Mesendoderm (in vitro differentiated cells): Measurements from ENCODE around the gene TLE3.

Experiments
- DNase-seq: peaks from one replicate; pipeline ENCODE4 v3.0.0; 2013
- H2AK5ac ChIP-seq: 2 replicates; pipeline ENCODE4 v1.6.1; 2013; ENCODE audit warnings: low read length, inconsistent platforms
- H2BK120ac ChIP-seq: 2 replicates; pipeline ENCODE4 v1.6.1; 2013; ENCODE audit warnings: low read depth, mild to moderate bottlenecking, low read length, moderate library complexity, mixed read lengths
- H2BK15ac ChIP-seq: replicated peaks from 2 replicates; pipeline ENCODE4 v1.6.1; 2013; ENCODE audit warnings: low read depth, mild to moderate bottlenecking, moderate library complexity
- H2BK5ac ChIP-seq: 2 replicates; pipeline ENCODE4 v1.6.1; 2013; ENCODE audit warnings: low read length, inconsistent platforms
- H3K18ac ChIP-seq: 2 replicates; pipeline ENCODE4 v1.6.1; 2013; ENCODE audit warnings: mild to moderate bottlenecking, low read length, mixed read lengths
- H3K23ac ChIP-seq: one replicate; pipeline ENCODE4 v1.6.1; 2013; ENCODE audit warnings: low read length
- H3K27ac ChIP-seq: 2 replicates; pipeline ENCODE4 v1.5.1; 2013; ENCODE audit warnings: low read depth, mild to moderate bottlenecking, inconsistent platforms, low read length, moderate library complexity
- H3K27me3 ChIP-seq: 2 replicates; pipeline ENCODE4 v1.6.1; 2013; ENCODE audit warnings: low read length, control low read depth, mild to moderate bottlenecking, inconsistent platforms; ENCODE audit not compliant: insufficient read depth, poor library complexity
- H3K36me3 ChIP-seq: 2 replicates; pipeline ENCODE4 v1.6.1; 2013; ENCODE audit warnings: low read length, inconsistent platforms; ENCODE audit not compliant: control insufficient read depth, insufficient read depth
- H3K4ac ChIP-seq: one replicate; pipeline ENCODE4 v1.6.1; 2013; ENCODE audit warnings: low read depth, mild to moderate bottlenecking, low read length, moderate library complexity
- H3K4me1 ChIP-seq: 2 replicates; pipeline ENCODE4 v1.6.1; 2013; ENCODE audit warnings: low read depth, low read length, inconsistent platforms; ENCODE audit not compliant: control insufficient read depth
- H3K4me2 ChIP-seq: 2 replicates; pipeline ENCODE4 v1.6.1; 2013; ENCODE audit warnings: low read length
- H3K4me3 ChIP-seq: 2 replicates; pipeline ENCODE4 v1.5.1; 2013; ENCODE audit warnings: mild to moderate bottlenecking, low read length
- H3K56ac ChIP-seq: one replicate; pipeline ENCODE4 v1.6.1; 2013; ENCODE audit warnings: low read length
- H3K79me1 ChIP-seq: 2 replicates; pipeline ENCODE4 v1.6.1; 2013; ENCODE audit warnings: low read length, inconsistent platforms
- H3K79me2 ChIP-seq: 2 replicates; pipeline ENCODE4 v1.6.1; 2013; ENCODE audit warnings: mild to moderate bottlenecking, low read length; ENCODE audit not compliant: control insufficient read depth, insufficient read depth
- H3K9ac ChIP-seq: 2 replicates; pipeline ENCODE4 v1.6.1; 2013; ENCODE audit warnings: low read length, inconsistent platforms
- H4K5ac ChIP-seq: one replicate; pipeline ENCODE4 v1.6.1; 2013; ENCODE audit warnings: low read length
- H4K8ac ChIP-seq: one replicate; pipeline ENCODE4 v1.6.1; 2013; ENCODE audit warnings: low read depth, mild to moderate bottlenecking, control low read depth, low read length, moderate library complexity
- WGBS: extraction: QIAGEN DNeasy Blood & Tissue Kit; methylation state at CpG from one replicate; pipeline ENCODE4 v1.1.7; 2013; ENCODE audit warnings: low lambda C conversion rate, missing lambda C conversion rate; ENCODE audit not compliant: insufficient coverage; ENCODE audit errors: extremely low coverage; 5-methylcytosine and 5-hydroxymethylcytosine counted together

TLE3 gene

GRCh38 chr15:70029297-70029701 is 68.4 kb downstream of the TLE3 start:
- Histone ChIP-seq H3K27me3 (no peaks in the 10 kb centered on the region), H4K5ac (no peak overlapping the region), H3K4me2 (no peak overlapping the region), H4K8ac (no peak overlapping the region), H3K18ac (no peak overlapping the region), H3K56ac (no peak overlapping the region), H3K4me3 (no peak overlapping the region), H3K4ac (no peak overlapping the region), H3K4me1 (no peaks in the 10 kb centered on the region), H3K79me1 (no peaks in the 10 kb centered on the region), H2AK5ac (no peak overlapping the region), H2BK5ac (no peak overlapping the region), H3K79me2 (no peaks in the 10 kb centered on the region), H3K9ac (no peak overlapping the region), H2BK120ac (no peak overlapping the region), H3K27ac (no peak overlapping the region), H3K23ac (no peak overlapping the region), H3K36me3 (no peaks in the 10 kb centered on the region), H2BK15ac (no peak overlapping the region)
- no CpG with 5 or more reads among the region's 3 CpGs for WGBS
- no peak for DNase-seq

DNA sequence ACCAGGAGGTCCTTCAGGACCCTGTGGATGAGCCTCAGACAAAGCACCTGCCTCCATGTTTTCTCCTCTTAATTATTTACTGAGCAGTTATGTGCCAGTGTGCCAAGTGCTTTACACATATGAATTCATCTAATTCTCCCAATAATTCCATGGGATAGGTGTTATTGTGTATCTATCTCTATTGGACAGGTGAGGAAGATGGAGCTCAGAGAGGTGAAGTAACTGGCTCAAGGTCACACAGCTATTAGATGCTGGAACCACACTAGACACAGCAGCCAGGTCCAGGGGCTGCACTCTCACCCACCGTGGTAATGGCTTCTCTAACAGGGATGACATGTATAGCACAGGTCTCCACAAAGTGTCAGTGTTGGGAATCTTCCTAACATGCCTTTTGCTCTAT is 70.2 kb downstream of the TLE3 start:
- Histone ChIP-seq H3K79me1 (no peaks in the 10 kb centered on the region), H3K79me2 (no peaks in the 10 kb centered on the region), H3K9ac (no peak overlapping the region), H2BK120ac (no peak overlapping the region), H2AK5ac (no peak overlapping the region), H3K27ac (no peak overlapping the region), H3K36me3 (no peaks in the 10 kb centered on the region), H2BK5ac (no peak overlapping the region), H4K8ac (no peak overlapping the region), H3K4me3 (no peak overlapping the region), H3K18ac (no peak overlapping the region), H3K4me1 (no peaks in the 10 kb centered on the region), H3K4me2 (no peak overlapping the region), H2BK15ac (no peak overlapping the region), H3K23ac (no peak overlapping the region), H4K5ac (no peak overlapping the region), H3K56ac (no peak overlapping the region), H3K27me3 (no peaks in the 10 kb centered on the region), H3K4ac (no peak overlapping the region)
- DNase-seq, result no peak
- no CpG with 5 or more reads among the region's 1 CpG for WGBS

- no peak overlapping the region for H3K9ac ChIP-seq
- H3K56ac ChIP-seq, result no peak overlapping the region
- H3K27ac ChIP-seq, result no peak overlapping the region
- no peak overlapping the region for H3K4me2 ChIP-seq
- WGBS, result no CpG with 5 or more reads among the region's 5 CpGs
- H3K4ac ChIP-seq, result no peak overlapping the region
- no peaks in the 10 kb centered on the region for H3K4me1 ChIP-seq
- H2BK120ac ChIP-seq, result no peak overlapping the region
- no peak for DNase-seq
- no peak overlapping the region for H3K18ac ChIP-seq
- H2AK5ac ChIP-seq, result no peak overlapping the region
- no peaks in the 10 kb centered on the region for H3K27me3 ChIP-seq
- no peaks in the 10 kb centered on the region for H3K79me2 ChIP-seq
- no peaks in the 10 kb centered on the region for H3K79me1 ChIP-seq
- H3K4me3 ChIP-seq, result no peak overlapping the region
- H3K23ac ChIP-seq, result no peak overlapping the region
- H4K5ac ChIP-seq, result no peak overlapping the region
- H3K36me3 ChIP-seq, result no peaks in the 10 kb centered on the region
- no peak overlapping the region for H2BK15ac ChIP-seq
- H2BK5ac ChIP-seq, result no peak overlapping the region
- no peak overlapping the region for H4K8ac ChIP-seq
These were observed 70.7 kb downstream of the TLE3 start for GRCh38 chr15:70026991-70027390.

DNA sequence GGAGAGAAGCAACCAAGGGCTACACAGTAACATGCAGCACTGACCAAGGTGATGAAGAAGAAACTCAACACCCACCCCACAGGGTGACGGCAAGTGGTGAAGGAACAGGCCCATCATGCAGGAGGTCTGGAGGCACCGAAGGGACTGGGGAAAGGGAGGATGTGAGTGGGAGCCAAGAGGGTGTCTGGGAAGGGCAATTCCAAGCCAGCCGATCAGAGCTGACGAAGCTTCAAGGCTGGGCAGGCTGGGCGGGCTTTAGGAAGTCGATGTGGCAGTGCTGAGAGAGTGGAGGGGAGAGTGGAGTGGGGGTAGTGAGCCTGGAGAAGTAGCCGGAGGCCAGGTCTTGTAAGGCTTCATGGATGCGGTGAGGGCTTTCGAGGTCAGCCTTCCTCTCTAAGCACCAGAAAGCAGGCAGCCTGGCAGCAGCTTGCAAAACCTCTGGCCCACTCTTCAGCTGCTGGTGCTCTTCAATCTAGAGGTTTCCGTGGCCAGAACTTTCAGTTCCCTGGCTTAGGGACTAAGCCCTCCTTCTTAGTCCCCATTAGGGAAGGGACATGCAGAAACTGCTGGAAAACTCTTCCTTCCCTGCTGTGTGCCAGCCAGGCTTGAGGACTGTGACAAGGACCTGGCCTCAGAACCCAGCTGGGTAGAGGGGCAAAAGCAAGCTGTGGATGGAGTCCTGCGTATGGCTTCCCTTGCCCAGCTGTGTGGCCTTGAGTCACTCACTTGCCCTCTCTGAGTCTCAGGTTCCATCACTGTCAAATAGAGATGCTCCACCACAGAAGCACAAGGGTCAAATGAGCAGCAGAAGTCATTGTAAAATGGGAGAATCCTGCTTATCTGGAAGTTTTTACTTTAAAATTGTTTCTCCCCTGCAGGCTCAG is 72.1 kb downstream of the TLE3 start:
- no peak overlapping the region for H2AK5ac ChIP-seq
- H3K4ac ChIP-seq, result no peak overlapping the region
- no peak overlapping the region for H4K8ac ChIP-seq
- no peaks in the 10 kb centered on the region for H3K27me3 ChIP-seq
- H3K56ac ChIP-seq, result no peak overlapping the region
- no peak overlapping the region for H2BK15ac ChIP-seq
- H3K36me3 ChIP-seq, result no peaks in the 10 kb centered on the region
- no peak overlapping the region for H4K5ac ChIP-seq
- H3K79me1 ChIP-seq, result no peaks in the 10 kb centered on the region
- no peaks in the 10 kb centered on the region for H3K4me1 ChIP-seq
- DNase-seq, result no peak
- H3K9ac ChIP-seq, result no peak overlapping the region
- H3K27ac ChIP-seq, result no peak overlapping the region
- H3K18ac ChIP-seq, result no peak overlapping the region
- no peak overlapping the region for H3K23ac ChIP-seq
- WGBS, result no CpG with 5 or more reads among the region's 11 CpGs
- H2BK5ac ChIP-seq, result no peak overlapping the region
- H3K4me3 ChIP-seq, result no peak overlapping the region
- no peak overlapping the region for H2BK120ac ChIP-seq
- H3K4me2 ChIP-seq, result no peak overlapping the region
- H3K79me2 ChIP-seq, result no peaks in the 10 kb centered on the region

DNA sequence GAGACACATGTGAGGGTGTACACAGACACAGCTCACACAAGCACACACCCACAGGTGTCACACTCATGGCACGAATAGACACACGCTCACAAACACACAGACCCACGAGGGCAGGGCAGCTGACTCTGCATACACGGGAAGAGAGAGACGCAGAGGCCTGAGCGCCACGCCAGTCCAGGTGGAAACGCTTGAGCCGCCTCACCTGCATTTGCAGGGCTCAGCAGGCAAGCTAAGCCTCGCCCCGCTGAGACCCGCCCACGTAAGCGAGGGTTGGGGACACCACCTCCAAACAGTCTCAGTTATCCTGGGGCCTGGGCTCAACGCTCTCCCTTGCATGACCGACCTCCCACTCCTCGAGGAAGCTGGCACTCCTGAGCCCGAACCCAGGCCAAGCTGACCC is 73.2 kb downstream of the TLE3 start:
- H3K79me2 ChIP-seq, result no peaks in the 10 kb centered on the region
- DNase-seq, result no peak
- H3K4me2 ChIP-seq, result no peak overlapping the region
- no peak overlapping the region for H3K9ac ChIP-seq
- H3K4me3 ChIP-seq, result no peak overlapping the region
- no peak overlapping the region for H2BK15ac ChIP-seq
- H3K56ac ChIP-seq, result no peak overlapping the region
- H2BK5ac ChIP-seq, result no peak overlapping the region
- no peak overlapping the region for H3K18ac ChIP-seq
- no peak overlapping the region for H2BK120ac ChIP-seq
- no peaks in the 10 kb centered on the region for H3K4me1 ChIP-seq
- H4K8ac ChIP-seq, result no peak overlapping the region
- no CpG with 5 or more reads among the region's 18 CpGs for WGBS
- H3K27me3 ChIP-seq, result no peaks in the 10 kb centered on the region
- no peak overlapping the region for H3K27ac ChIP-seq
- no peaks in the 10 kb centered on the region for H3K79me1 ChIP-seq
- H4K5ac ChIP-seq, result no peak overlapping the region
- H3K23ac ChIP-seq, result no peak overlapping the region
- no peaks in the 10 kb centered on the region for H3K36me3 ChIP-seq
- no peak overlapping the region for H3K4ac ChIP-seq
- H2AK5ac ChIP-seq, result no peak overlapping the region
